Brain microvascular endothelial cell (primary cell): ENCODE measurements around the gene EXOSC1.

Experiments used
- DNase-seq: peaks from one replicate; pipeline ENCODE4 v3.0.0-alpha.2; 2020
- H3K27ac ChIP-seq: fragments of 250-450 bp; sonication (Bioruptor Pico); 2 replicates; pipeline ENCODE4 v1.5.1; 2020; ENCODE audit warnings: mild to moderate bottlenecking, moderate library complexity
- H3K27me3 ChIP-seq: fragments of 250-450 bp; sonication (Bioruptor Pico); replicated peaks from 2 replicates; pipeline ENCODE4 v1.5.1; 2020; ENCODE audit warnings: mild to moderate bottlenecking
- H3K36me3 ChIP-seq: fragments of 250-450 bp; sonication (Bioruptor Pico); replicated peaks from 2 replicates; pipeline ENCODE4 v1.5.1; 2020; ENCODE audit warnings: mild to moderate bottlenecking
- H3K4me3 ChIP-seq: 2 replicates; pipeline ENCODE4 v1.5.1; 2011; ENCODE audit warnings: low read depth, mild to moderate bottlenecking, control low read depth, low read length, moderate library complexity
- CTCF ChIP-seq: IDR thresholded peaks from 2 replicates; pipeline ENCODE4 v1.5.1; 2011; ENCODE audit warnings: low read depth, mild to moderate bottlenecking, moderate library complexity, low read length, control low read depth, inconsistent platforms; ENCODE audit errors: missing control alignments
- in situ Hi-C: cut with HindIII; loops from 2 replicates; pipeline ENCODE4 v1.10.0; 2017; ENCODE audit warnings: low sequenced_read_pairs, low pct_ligation_motif_present

EXOSC1 gene

GRCh38 chr10:97456034-97456685, 10.4 kb upstream of the EXOSC1 start:
- in situ Hi-C loops, result no loop called here
- no peak overlapping the region for H3K4me3 ChIP-seq
- H3K36me3 ChIP-seq, result peaks cover 84% of the 10 kb centered on the region
- no peaks in the 10 kb centered on the region for H3K27me3 ChIP-seq
- no peak for TF ChIP-seq CTCF
- no peak overlapping the region for H3K27ac ChIP-seq
- DNase-seq, result no peak

- TF ChIP-seq CTCF, result no peak
- Histone ChIP-seq H3K27ac (no peak overlapping the region), H3K36me3 (peaks cover 67% of the 10 kb centered on the region), H3K27me3 (no peaks in the 10 kb centered on the region), H3K4me3 (no peak overlapping the region)
- in situ Hi-C loops, result no loop called here
- DNase-seq, result no peak
Measured at GRCh38 chr10:97454330-97455036, 8.7 kb upstream of the EXOSC1 start.

GRCh38 chr10:97452352-97452751, 6.5 kb upstream of the EXOSC1 start:
- H3K36me3 ChIP-seq, result peaks cover 47% of the 10 kb centered on the region
- H3K4me3 ChIP-seq, result no peak overlapping the region
- no peaks in the 10 kb centered on the region for H3K27me3 ChIP-seq
- no peak for DNase-seq
- in situ Hi-C loops, result no loop called here
- TF ChIP-seq CTCF, result no peak
- no peak overlapping the region for H3K27ac ChIP-seq

- no peaks in the 10 kb centered on the region for H3K27me3 ChIP-seq
- in situ Hi-C loops, result no loop called here
- H3K27ac ChIP-seq, result no peak overlapping the region
- H3K4me3 ChIP-seq, result no peak overlapping the region
- DNase-seq, result no peak
- TF ChIP-seq CTCF, result no peak
- H3K36me3 ChIP-seq, result peaks cover 41% of the 10 kb centered on the region
Measured at GRCh38 chr10:97451605-97452004, 5.8 kb upstream of the EXOSC1 start.

GRCh38 chr10:97450828-97451227, 5.0 kb upstream of the EXOSC1 start:
- H3K27ac ChIP-seq, result no peak overlapping the region
- in situ Hi-C loops, result no loop called here
- H3K27me3 ChIP-seq, result no peaks in the 10 kb centered on the region
- no peak overlapping the region for H3K4me3 ChIP-seq
- TF ChIP-seq CTCF, result no peak
- no peak for DNase-seq
- peaks cover 35% of the 10 kb centered on the region for H3K36me3 ChIP-seq
